WTC11 (cell line): ENCODE results near the gene KRT28. TPM values are rescaled to one million over a fixed set of nuclear protein-coding genes. Genes with fewer than 3 reads are reported as not detected.

Experiments used
- ATAC-seq: fragments of 200-7000 bp; cut with Tn5 transposase; 2 replicates; pipeline ENCODE4 v1.10.0; 2021; ENCODE audit warnings: mild to moderate bottlenecking, moderate library complexity
- CTCF ChIA-PET: fragments of 300-600 bp; sonication (Branson Sonifier 250); formaldehyde crosslinking; loops from one replicate; lab custom pipeline; 2021; ENCODE audit warnings: antibody characterized with exemption; lab: Charles Lee
- POLR2A ChIA-PET: fragments of 350-600 bp; sonication (Branson Sonifier 250); formaldehyde crosslinking; loops from one replicate; lab custom pipeline; 2021; ENCODE audit warnings: antibody characterized with exemption; lab: Charles Lee
- DNase-seq: peaks from one replicate; pipeline ENCODE4 v3.0.0; 2021; ENCODE audit warnings: low spot score
- H3K27ac Mint-ChIP-seq: 2 replicates; pipeline ENCODE4 v1.8.0; 2021; ENCODE audit warnings: mixed read lengths
- H3K27me3 Mint-ChIP-seq: 2 replicates; pipeline ENCODE4 v1.8.0; 2021; ENCODE audit warnings: low read depth, mild to moderate bottlenecking, moderate library complexity, mixed read lengths
- H3K36me3 Mint-ChIP-seq: 2 replicates; pipeline ENCODE4 v1.8.0; 2021; ENCODE audit warnings: mixed read lengths
- H3K4me1 Mint-ChIP-seq: 2 replicates; pipeline ENCODE4 v1.8.0; 2022; ENCODE audit warnings: mixed read lengths
- H3K4me3 Mint-ChIP-seq: 2 replicates; pipeline ENCODE4 v1.8.0; 2021; ENCODE audit warnings: mild to moderate bottlenecking, moderate library complexity, mixed read lengths
- H3K9me3 Mint-ChIP-seq: 2 replicates; pipeline ENCODE4 v1.8.0; 2021; ENCODE audit warnings: mixed read lengths
- FOXJ3 ChIP-seq: sonication (generic); formaldehyde crosslinking; IDR thresholded peaks from 2 replicates; pipeline ENCODE4 v1.9.0; 2021; ENCODE audit warnings: missing genetic modification reagents, mild to moderate bottlenecking, borderline replicate concordance
- FOXP4 ChIP-seq: sonication (generic); formaldehyde crosslinking; IDR thresholded peaks from 2 replicates; pipeline ENCODE4 v1.8.0; 2022; ENCODE audit warnings: mild to moderate bottlenecking, missing genetic modification reagents
- GABPB1 ChIP-seq: sonication (generic); formaldehyde crosslinking; IDR thresholded peaks from 2 replicates; pipeline ENCODE4 v1.8.1; 2023; ENCODE audit warnings: mild to moderate bottlenecking, missing genetic modification reagents
- JAZF1 ChIP-seq: fragments of 250-450 bp; sonication (Bioruptor Pico); IDR thresholded peaks from 2 replicates; pipeline ENCODE4 v1.9.0; 2021; ENCODE audit warnings: moderate library complexity, mild to moderate bottlenecking, inconsistent platforms
- NFATC4 ChIP-seq: fragments of 250-450 bp; sonication (Bioruptor Pico); IDR thresholded peaks from 2 replicates; pipeline ENCODE4 v1.9.0; 2021; ENCODE audit warnings: mild to moderate bottlenecking
- NFYB ChIP-seq: sonication (generic); formaldehyde crosslinking; conservative IDR thresholded peaks from 2 replicates; pipeline ENCODE4 v1.8.0; 2022; ENCODE audit warnings: low read depth, missing genetic modification reagents
- PREB ChIP-seq: sonication (generic); formaldehyde crosslinking; IDR thresholded peaks from 2 replicates; pipeline ENCODE4 v1.8.1; 2022; ENCODE audit warnings: mild to moderate bottlenecking, missing genetic modification reagents, moderate library complexity, borderline replicate concordance
- SOX15 ChIP-seq: fragments of 250-450 bp; sonication (Bioruptor Pico); IDR thresholded peaks from 2 replicates; pipeline ENCODE4 v1.9.0; 2021; ENCODE audit warnings: mild to moderate bottlenecking
- SP1 ChIP-seq: sonication (generic); formaldehyde crosslinking; conservative IDR thresholded peaks from 2 replicates; pipeline ENCODE4 v1.8.1; 2022; ENCODE audit warnings: missing genetic modification reagents
- STAT6 ChIP-seq: sonication (generic); formaldehyde crosslinking; conservative IDR thresholded peaks from 2 replicates; pipeline ENCODE4 v1.8.1; 2023; ENCODE audit warnings: mild to moderate bottlenecking, low read depth, missing genetic modification reagents, moderate library complexity
- TEAD4 ChIP-seq: sonication (generic); formaldehyde crosslinking; IDR thresholded peaks from 2 replicates; pipeline ENCODE4 v1.8.0; 2022; ENCODE audit warnings: mild to moderate bottlenecking, missing genetic modification reagents
- USF1 ChIP-seq: sonication (generic); formaldehyde crosslinking; IDR thresholded peaks from 2 replicates; pipeline ENCODE4 v1.8.0; 2022; ENCODE audit warnings: mild to moderate bottlenecking, missing genetic modification reagents
- ZNF317 ChIP-seq: sonication (generic); formaldehyde crosslinking; IDR thresholded peaks from 2 replicates; pipeline ENCODE4 v1.8.1; 2023; ENCODE audit warnings: low read depth, mild to moderate bottlenecking, moderate library complexity, missing genetic modification reagents, borderline replicate concordance
- ZNF416 ChIP-seq: fragments of 250-450 bp; sonication (Bioruptor Pico); IDR thresholded peaks from 2 replicates; pipeline ENCODE4 v1.9.0; 2021; ENCODE audit warnings: mild to moderate bottlenecking, inconsistent platforms
- ZSCAN18 ChIP-seq: fragments of 250-450 bp; sonication (Bioruptor Pico); IDR thresholded peaks from 2 replicates; pipeline ENCODE4 v2.1.2; 2022; ENCODE audit warnings: mild to moderate bottlenecking, moderate library complexity
- total RNA-seq: library from RNA; stranded (reverse); gene quantifications from 3 replicates; pipeline ENCODE4 v1.2.3, GENCODE V29; 2021

Gene KRT28
- total RNA-seq, 1 experiment from 2014 or later = not detected

GRCh38 chr17:40794466-40794865 is 5.3 kb downstream of the KRT28 start:
- ChIA-PET CTCF (interaction anchor here (1.5 kb wide), 1 partner anchor 9 kb away, joined by 4 read pairs; no protein-coding TSS in a partner anchor), POLR2A (no interaction called here)
- no peak overlapping the region for H3K27ac Mint-ChIP-seq

More at GRCh38 chr17:40794466-40794865, 5.3 kb downstream of the KRT28 start:
- DNase-seq = no peak
- Mint-ChIP-seq H3K9me3 (no peaks in the 10 kb centered on the region), H3K36me3 (no peaks in the 10 kb centered on the region), H3K4me1 (no peaks in the 10 kb centered on the region), H3K4me3 (no peak overlapping the region), H3K27me3 (peaks cover 8% of the 10 kb centered on the region)
- ATAC-seq = no peak
- TF ChIP-seq NFATC4 (CRISPR knock-in tag) (no peak), FOXP4 (CRISPR knock-in tag) (no peak), GABPB1 (CRISPR knock-in tag) (no peak), ZNF317 (CRISPR knock-in tag) (no peak), ZSCAN18 (CRISPR knock-in tag) (no peak), JAZF1 (CRISPR knock-in tag) (no peak), STAT6 (no peak), ZNF416 (CRISPR knock-in tag) (no peak), PREB (CRISPR knock-in tag) (no peak), USF1 (CRISPR knock-in tag) (no peak), SP1 (CRISPR knock-in tag) (no peak), NFYB (CRISPR knock-in tag) (no peak), SOX15 (no peak), FOXJ3 (CRISPR knock-in tag) (no peak), TEAD4 (no peak)
